Progenitor cell of endocrine pancreas (in vitro differentiated cells): Measurements from ENCODE around the gene CSF2. TPM values are rescaled to one million over a fixed set of nuclear protein-coding genes. Genes with fewer than 3 reads are reported as not detected.

Source experiments
- DNase-seq: peaks from one replicate; pipeline ENCODE4 v3.0.0; 2021; ENCODE audit warnings: low spot score; ENCODE audit not compliant: unreplicated experiment
- H3K27ac Mint-ChIP-seq: 2 replicates; pipeline ENCODE4 v1.8.0; 2021; ENCODE audit warnings: mild to moderate bottlenecking, moderate library complexity, mixed read lengths
- H3K27me3 Mint-ChIP-seq: 2 replicates; pipeline ENCODE4 v1.8.0; 2021; ENCODE audit warnings: mixed read lengths
- H3K36me3 Mint-ChIP-seq: 2 replicates; pipeline ENCODE4 v1.8.0; 2022; ENCODE audit warnings: mixed read lengths; ENCODE audit not compliant: insufficient read depth
- H3K4me1 Mint-ChIP-seq: 2 replicates; pipeline ENCODE4 v1.8.0; 2021; ENCODE audit warnings: low read depth, mixed read lengths
- H3K4me3 Mint-ChIP-seq: 2 replicates; pipeline ENCODE4 v1.8.0; 2021; ENCODE audit warnings: low read depth, mild to moderate bottlenecking, moderate library complexity, mixed read lengths
- H3K9me3 Mint-ChIP-seq: 2 replicates; pipeline ENCODE4 v1.8.0; 2021; ENCODE audit warnings: low read depth, mixed read lengths
- total RNA-seq: library from RNA; stranded (reverse); gene quantifications from 2 replicates; pipeline ENCODE4 v1.2.1, GENCODE V29; 2021
- TF ChIP-seq, protein P1 (sequence below): fragments of 200-600 bp; sonication (generic); IDR thresholded peaks from one replicate; pipeline ENCODE4 v1.5.0; 2021; ENCODE audit warnings: antibody characterized with exemption, mild to moderate bottlenecking; ENCODE audit not compliant: unreplicated experiment

The CSF2 gene
- total RNA-seq, 1 donor from 2014 or later, result not detected

GRCh38 chr5:132090107-132090506 lies 16.5 kb downstream of the CSF2 start:
- H3K27me3 Mint-ChIP-seq, result peaks cover 9% of the 10 kb centered on the region
- no peak overlapping the region for H3K4me3 Mint-ChIP-seq
- no peak overlapping the region for H3K27ac Mint-ChIP-seq
- H3K4me1 Mint-ChIP-seq, result no peaks in the 10 kb centered on the region
- no peaks in the 10 kb centered on the region for H3K36me3 Mint-ChIP-seq
- DNase-seq, result no peak
- no peaks in the 10 kb centered on the region for H3K9me3 Mint-ChIP-seq
- TF ChIP-seq, protein P1, sequence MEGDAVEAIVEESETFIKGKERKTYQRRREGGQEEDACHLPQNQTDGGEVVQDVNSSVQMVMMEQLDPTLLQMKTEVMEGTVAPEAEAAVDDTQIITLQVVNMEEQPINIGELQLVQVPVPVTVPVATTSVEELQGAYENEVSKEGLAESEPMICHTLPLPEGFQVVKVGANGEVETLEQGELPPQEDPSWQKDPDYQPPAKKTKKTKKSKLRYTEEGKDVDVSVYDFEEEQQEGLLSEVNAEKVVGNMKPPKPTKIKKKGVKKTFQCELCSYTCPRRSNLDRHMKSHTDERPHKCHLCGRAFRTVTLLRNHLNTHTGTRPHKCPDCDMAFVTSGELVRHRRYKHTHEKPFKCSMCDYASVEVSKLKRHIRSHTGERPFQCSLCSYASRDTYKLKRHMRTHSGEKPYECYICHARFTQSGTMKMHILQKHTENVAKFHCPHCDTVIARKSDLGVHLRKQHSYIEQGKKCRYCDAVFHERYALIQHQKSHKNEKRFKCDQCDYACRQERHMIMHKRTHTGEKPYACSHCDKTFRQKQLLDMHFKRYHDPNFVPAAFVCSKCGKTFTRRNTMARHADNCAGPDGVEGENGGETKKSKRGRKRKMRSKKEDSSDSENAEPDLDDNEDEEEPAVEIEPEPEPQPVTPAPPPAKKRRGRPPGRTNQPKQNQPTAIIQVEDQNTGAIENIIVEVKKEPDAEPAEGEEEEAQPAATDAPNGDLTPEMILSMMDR, result no peak

DNA sequence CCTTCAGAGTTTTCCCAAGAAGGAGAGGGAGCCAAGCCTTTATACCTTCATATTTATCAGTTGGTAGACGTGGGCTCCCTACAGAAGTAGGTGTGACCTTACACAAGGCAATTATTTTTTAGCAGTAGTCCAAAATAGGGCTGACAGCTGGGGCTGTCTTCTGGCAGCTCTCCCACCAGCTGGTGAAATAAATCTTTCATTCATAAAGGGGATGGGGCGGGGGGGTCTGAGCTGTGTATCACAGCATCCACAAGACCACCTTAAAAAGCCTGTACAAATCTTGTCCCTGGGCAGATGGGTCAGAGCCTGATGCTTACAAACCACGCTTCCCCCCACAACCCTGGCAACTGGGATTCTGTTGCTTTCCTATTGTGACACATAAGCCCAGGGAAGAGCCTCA lies 19.7 kb downstream of the CSF2 start:
- no peaks in the 10 kb centered on the region for H3K4me1 Mint-ChIP-seq
- DNase-seq, result no peak
- no peaks in the 10 kb centered on the region for H3K36me3 Mint-ChIP-seq
- H3K4me3 Mint-ChIP-seq, result no peak overlapping the region
- TF ChIP-seq, protein P1, result no peak
- no peak overlapping the region for H3K27ac Mint-ChIP-seq
- H3K9me3 Mint-ChIP-seq, result no peaks in the 10 kb centered on the region
- peaks cover 6% of the 10 kb centered on the region for H3K27me3 Mint-ChIP-seq

- no peak overlapping the region for H3K27ac Mint-ChIP-seq
- H3K9me3 Mint-ChIP-seq, result no peaks in the 10 kb centered on the region
- no peaks in the 10 kb centered on the region for H3K36me3 Mint-ChIP-seq
- no peak overlapping the region for H3K4me3 Mint-ChIP-seq
- no peaks in the 10 kb centered on the region for H3K4me1 Mint-ChIP-seq
- TF ChIP-seq, protein P1, result no peak
- H3K27me3 Mint-ChIP-seq, result peaks cover 3% of the 10 kb centered on the region
- DNase-seq, result no peak
Measured at GRCh38 chr5:132094393-132095076, 20.9 kb downstream of the CSF2 start.

GRCh38 chr5:132095077-132095410 lies 21.5 kb downstream of the CSF2 start:
- Mint-ChIP-seq H3K4me1 (no peaks in the 10 kb centered on the region), H3K9me3 (no peaks in the 10 kb centered on the region), H3K27ac (no peak overlapping the region), H3K36me3 (no peaks in the 10 kb centered on the region), H3K27me3 (peaks cover 5% of the 10 kb centered on the region), H3K4me3 (no peak overlapping the region)
- TF ChIP-seq, protein P1, result no peak
- DNase-seq, result no peak

- no peak for DNase-seq
- H3K4me1 Mint-ChIP-seq, result no peaks in the 10 kb centered on the region
- no peak overlapping the region for H3K4me3 Mint-ChIP-seq
- no peaks in the 10 kb centered on the region for H3K36me3 Mint-ChIP-seq
- H3K9me3 Mint-ChIP-seq, result no peaks in the 10 kb centered on the region
- TF ChIP-seq, protein P1, result no peak
- no peak overlapping the region for H3K27ac Mint-ChIP-seq
- H3K27me3 Mint-ChIP-seq, result peaks cover 7% of the 10 kb centered on the region
Measured at GRCh38 chr5:132095424-132095972, 21.9 kb downstream of the CSF2 start.
